ENCODE measurements around the gene CERS6. TPM values are rescaled to one million over a fixed set of nuclear protein-coding genes. Genes with fewer than 3 reads are reported as not detected.

The CERS6 gene
- total and polyA plus RNA-seq, 4 donors = 26.6 to 81.0 (median 41.5) TPM

GRCh38 chr2:168718622-168719021 is 262.6 kb downstream of the CERS6 start:
- WGBS (ENCODE audit: insufficient coverage) = 86% methylated on average over 1 of the region's 2 CpGs

GRCh38 chr2:168719446-168719845 is 263.4 kb downstream of the CERS6 start:
- no peak for DNase-seq (ENCODE audit: low read depth in 4 of 6, low spot score in 6 of 6)
- H3K4me1 ChIP-seq (ENCODE audit: control insufficient read depth, insufficient read depth, low read length) = no peaks in the 10 kb centered on the region
- H3K27me3 ChIP-seq (ENCODE audit: control insufficient read depth, insufficient read depth, low read length) = no peaks in the 10 kb centered on the region
- no peaks in the 10 kb centered on the region for H3K9me3 ChIP-seq (ENCODE audit: control insufficient read depth, insufficient read depth, low read length)
- no peak overlapping the region for H3K27ac ChIP-seq (ENCODE audit: low read depth, low read length)
- H3K4me3 ChIP-seq (ENCODE audit: low read depth, low read length) = no peak overlapping the region
- peaks cover 2% of the 10 kb centered on the region for H3K36me3 ChIP-seq (ENCODE audit: control insufficient read depth, insufficient read depth, low read length)

More at GRCh38 chr2:168718622-168719021, 262.6 kb downstream of the CERS6 start:
- Histone ChIP-seq H3K36me3 (ENCODE audit: control insufficient read depth, insufficient read depth, low read length) (peaks cover 2% of the 10 kb centered on the region), H3K9me3 (ENCODE audit: control insufficient read depth, insufficient read depth, low read length) (no peaks in the 10 kb centered on the region), H3K27me3 (ENCODE audit: control insufficient read depth, insufficient read depth, low read length) (no peaks in the 10 kb centered on the region), H3K4me1 (ENCODE audit: control insufficient read depth, insufficient read depth, low read length) (no peaks in the 10 kb centered on the region), H3K4me3 (ENCODE audit: low read depth, low read length) (no peak overlapping the region), H3K27ac (ENCODE audit: low read depth, low read length) (no peak overlapping the region)
- no peak for DNase-seq (ENCODE audit: low read depth in 4 of 6, low spot score in 6 of 6)

GRCh38 chr2:168722592-168722991 is 266.5 kb downstream of the CERS6 start:
- no CpG with 5 or more reads among the region's 2 CpGs for WGBS (ENCODE audit: insufficient coverage)
- Histone ChIP-seq H3K9me3 (ENCODE audit: control insufficient read depth, insufficient read depth, low read length) (no peaks in the 10 kb centered on the region), H3K4me1 (ENCODE audit: control insufficient read depth, insufficient read depth, low read length) (no peaks in the 10 kb centered on the region), H3K27me3 (ENCODE audit: control insufficient read depth, insufficient read depth, low read length) (no peaks in the 10 kb centered on the region), H3K36me3 (ENCODE audit: control insufficient read depth, insufficient read depth, low read length) (peaks cover 9% of the 10 kb centered on the region), H3K27ac (ENCODE audit: low read depth, low read length) (no peak overlapping the region), H3K4me3 (ENCODE audit: low read depth, low read length) (no peak overlapping the region)
- DNase-seq (ENCODE audit: low read depth in 4 of 6, low spot score in 6 of 6) = no peak

- 100% methylated on average over 1 of the region's 3 CpGs for WGBS (ENCODE audit: insufficient coverage)
- no peaks in the 10 kb centered on the region for H3K4me1 ChIP-seq (ENCODE audit: control insufficient read depth, insufficient read depth, low read length)
- H3K27ac ChIP-seq (ENCODE audit: low read depth, low read length) = no peak overlapping the region
- H3K27me3 ChIP-seq (ENCODE audit: control insufficient read depth, insufficient read depth, low read length) = no peaks in the 10 kb centered on the region
- H3K9me3 ChIP-seq (ENCODE audit: control insufficient read depth, insufficient read depth, low read length) = no peaks in the 10 kb centered on the region
- peaks cover 9% of the 10 kb centered on the region for H3K36me3 ChIP-seq (ENCODE audit: control insufficient read depth, insufficient read depth, low read length)
- H3K4me3 ChIP-seq (ENCODE audit: low read depth, low read length) = no peak overlapping the region
- no peak for DNase-seq (ENCODE audit: low read depth in 4 of 6, low spot score in 6 of 6)
Observed at GRCh38 chr2:168723275-168723899, 267.3 kb downstream of the CERS6 start.

- WGBS (ENCODE audit: insufficient coverage) = no CpG with 5 or more reads among the region's 3 CpGs
- no peak for DNase-seq (ENCODE audit: low read depth in 4 of 6, low spot score in 6 of 6)
- Histone ChIP-seq H3K36me3 (ENCODE audit: control insufficient read depth, insufficient read depth, low read length) (peaks cover 9% of the 10 kb centered on the region), H3K4me1 (ENCODE audit: control insufficient read depth, insufficient read depth, low read length) (no peaks in the 10 kb centered on the region), H3K4me3 (ENCODE audit: low read depth, low read length) (no peak overlapping the region), H3K27ac (ENCODE audit: low read depth, low read length) (no peak overlapping the region), H3K27me3 (ENCODE audit: control insufficient read depth, insufficient read depth, low read length) (no peaks in the 10 kb centered on the region), H3K9me3 (ENCODE audit: control insufficient read depth, insufficient read depth, low read length) (no peaks in the 10 kb centered on the region)
Observed at GRCh38 chr2:168726375-168726774, 270.3 kb downstream of the CERS6 start.

GRCh38 chr2:168727904-168728470 is 271.9 kb downstream of the CERS6 start:
- Histone ChIP-seq H3K36me3 (ENCODE audit: control insufficient read depth, insufficient read depth, low read length) (peaks cover 7% of the 10 kb centered on the region), H3K27me3 (ENCODE audit: control insufficient read depth, insufficient read depth, low read length) (no peaks in the 10 kb centered on the region), H3K9me3 (ENCODE audit: control insufficient read depth, insufficient read depth, low read length) (no peaks in the 10 kb centered on the region), H3K4me3 (ENCODE audit: low read depth, low read length) (no peak overlapping the region), H3K27ac (ENCODE audit: low read depth, low read length) (no peak overlapping the region), H3K4me1 (ENCODE audit: control insufficient read depth, insufficient read depth, low read length) (no peaks in the 10 kb centered on the region)
- no CpG with 5 or more reads among the region's 5 CpGs for whole genome bisulfite sequencing (ENCODE audit: insufficient coverage)
- no peak for DNase-seq (ENCODE audit: low read depth in 4 of 6, low spot score in 6 of 6)

GRCh38 chr2:168729455-168729854 is 273.4 kb downstream of the CERS6 start:
- no peak for DNase-seq (ENCODE audit: low read depth in 4 of 6, low spot score in 6 of 6)
- Histone ChIP-seq H3K4me1 (ENCODE audit: control insufficient read depth, insufficient read depth, low read length) (no peaks in the 10 kb centered on the region), H3K4me3 (ENCODE audit: low read depth, low read length) (no peak overlapping the region), H3K27ac (ENCODE audit: low read depth, low read length) (no peak overlapping the region), H3K27me3 (ENCODE audit: control insufficient read depth, insufficient read depth, low read length) (no peaks in the 10 kb centered on the region), H3K36me3 (ENCODE audit: control insufficient read depth, insufficient read depth, low read length) (peaks cover 7% of the 10 kb centered on the region), H3K9me3 (ENCODE audit: control insufficient read depth, insufficient read depth, low read length) (no peaks in the 10 kb centered on the region)
- WGBS (ENCODE audit: insufficient coverage) = 50% methylated on average over 1 of the region's 2 CpGs

- Histone ChIP-seq H3K4me3 (ENCODE audit: low read depth, low read length) (no peak overlapping the region), H3K36me3 (ENCODE audit: control insufficient read depth, insufficient read depth, low read length) (no peaks in the 10 kb centered on the region), H3K4me1 (ENCODE audit: control insufficient read depth, insufficient read depth, low read length) (no peaks in the 10 kb centered on the region), H3K9me3 (ENCODE audit: control insufficient read depth, insufficient read depth, low read length) (no peaks in the 10 kb centered on the region), H3K27ac (ENCODE audit: low read depth, low read length) (no peak overlapping the region), H3K27me3 (ENCODE audit: control insufficient read depth, insufficient read depth, low read length) (no peaks in the 10 kb centered on the region)
- DNase-seq (ENCODE audit: low read depth in 4 of 6, low spot score in 6 of 6) = no peak
- WGBS (ENCODE audit: insufficient coverage) = 61% methylated on average over 3 of the region's 4 CpGs
Observed at GRCh38 chr2:168730344-168730743, 274.3 kb downstream of the CERS6 start.

GRCh38 chr2:168731002-168731401 is 274.9 kb downstream of the CERS6 start:
- H3K27ac ChIP-seq (ENCODE audit: low read depth, low read length) = no peak overlapping the region
- H3K4me3 ChIP-seq (ENCODE audit: low read depth, low read length) = no peak overlapping the region
- no peaks in the 10 kb centered on the region for H3K4me1 ChIP-seq (ENCODE audit: control insufficient read depth, insufficient read depth, low read length)
- H3K36me3 ChIP-seq (ENCODE audit: control insufficient read depth, insufficient read depth, low read length) = no peaks in the 10 kb centered on the region
- H3K9me3 ChIP-seq (ENCODE audit: control insufficient read depth, insufficient read depth, low read length) = no peaks in the 10 kb centered on the region
- no peak for DNase-seq (ENCODE audit: low read depth in 4 of 6, low spot score in 6 of 6)
- no peaks in the 10 kb centered on the region for H3K27me3 ChIP-seq (ENCODE audit: control insufficient read depth, insufficient read depth, low read length)
- WGBS (ENCODE audit: insufficient coverage) = no CpG with 5 or more reads among the region's 2 CpGs

GRCh38 chr2:168731616-168732015 is 275.5 kb downstream of the CERS6 start:
- Histone ChIP-seq H3K27me3 (ENCODE audit: control insufficient read depth, insufficient read depth, low read length) (no peaks in the 10 kb centered on the region), H3K9me3 (ENCODE audit: control insufficient read depth, insufficient read depth, low read length) (no peaks in the 10 kb centered on the region), H3K27ac (ENCODE audit: low read depth, low read length) (no peak overlapping the region), H3K4me3 (ENCODE audit: low read depth, low read length) (no peak overlapping the region), H3K4me1 (ENCODE audit: control insufficient read depth, insufficient read depth, low read length) (no peaks in the 10 kb centered on the region), H3K36me3 (ENCODE audit: control insufficient read depth, insufficient read depth, low read length) (no peaks in the 10 kb centered on the region)
- 71% methylated on average over 1 of the region's 3 CpGs for WGBS (ENCODE audit: insufficient coverage)
- DNase-seq (ENCODE audit: low read depth in 4 of 6, low spot score in 6 of 6) = no peak

Data from spinal cord (tissue), 10 donors.